H1 (cell line): ENCODE measurements around the gene LRRC26.
A peak's percentile ranks its signal among the peaks of the same experiment; 100 is the strongest.

Experiments
- EZH2 ChIP-seq: fragments of 200-600 bp; sonication (generic); IDR thresholded peaks from 2 replicates; pipeline ENCODE4 v1.7.1; 2012; ENCODE audit warnings: low read depth, mild to moderate bottlenecking, moderate library complexity, low read length, inconsistent platforms; ENCODE audit not compliant: severe bottlenecking
- HDAC2 ChIP-seq, 2 experiments: fragments of 300-600 bp in 1 of 2; sonication (generic) in 1 of 2; IDR thresholded peaks; 2 replicates each; pipeline ENCODE4 v1.6.1; 2011 to 2012; ENCODE audit warnings: low read depth in 2 of 2, low read length in 2 of 2, mild to moderate bottlenecking in 2 of 2, moderate library complexity in 2 of 2, borderline replicate concordance in 1 of 2, inconsistent platforms in 1 of 2
- JUN ChIP-seq: IDR thresholded peaks from 2 replicates; pipeline ENCODE4 v1.6.1; 2011; ENCODE audit warnings: low read depth, mild to moderate bottlenecking, improper control_type of control experiment, low read length
- JUND ChIP-seq: IDR thresholded peaks from 2 replicates; pipeline ENCODE4 v1.6.1; 2011; ENCODE audit warnings: mild to moderate bottlenecking, improper control_type of control experiment, low read length
- NRF1 ChIP-seq: IDR thresholded peaks from 2 replicates; pipeline ENCODE4 v1.6.1; 2011; ENCODE audit warnings: mild to moderate bottlenecking, low read depth, low read length, improper control_type of control experiment
- POLR2A ChIP-seq, 2 experiments: IDR thresholded peaks; 1 replicate in 1 of 2; 2 replicates in 1 of 2; pipeline ENCODE4 v1.6.1; 2011; ENCODE audit warnings: low read depth in 2 of 2, low read length in 2 of 2, mild to moderate bottlenecking in 2 of 2; ENCODE audit errors: control extremely low read depth in 1 of 2
- RAD21 ChIP-seq, 2 experiments: IDR thresholded peaks in 1 of 2; conservative IDR thresholded peaks in 1 of 2; 2 replicates each; pipeline ENCODE4 v1.6.1; 2011; ENCODE audit warnings: low read depth in 2 of 2, low read length in 2 of 2, improper control_type of control experiment in 1 of 2, inconsistent platforms in 1 of 2, mild to moderate bottlenecking in 1 of 2, moderate library complexity in 1 of 2
- RFX5 ChIP-seq: IDR thresholded peaks from 2 replicates; pipeline ENCODE4 v1.6.1; 2011; ENCODE audit warnings: low read depth, low read length, improper control_type of control experiment, borderline replicate concordance
- SAP30 ChIP-seq: fragments of 300-600 bp; sonication (generic); IDR thresholded peaks from 2 replicates; pipeline ENCODE4 v1.7.1; 2012; ENCODE audit warnings: low read length, moderate library complexity, mild to moderate bottlenecking, inconsistent platforms; ENCODE audit not compliant: insufficient read depth, insufficient replicate concordance
- YY1 ChIP-seq: IDR thresholded peaks from 2 replicates; pipeline ENCODE4 v1.6.1; 2011; ENCODE audit warnings: low read depth, mild to moderate bottlenecking, low read length
- TF ChIP-seq, protein P1 (sequence below), 3 experiments: IDR thresholded peaks; 1 replicate in 2 of 3; 2 replicates in 1 of 3; pipeline versions ENCODE4 v1.5.1 to v1.6.1; 2011; ENCODE audit warnings: low read length in 3 of 3, mild to moderate bottlenecking in 3 of 3, inconsistent platforms in 2 of 3, low read depth in 1 of 3, moderate library complexity in 1 of 3; ENCODE audit not compliant: insufficient read depth in 1 of 3; ENCODE audit errors: control extremely low read depth in 1 of 3

DNA sequence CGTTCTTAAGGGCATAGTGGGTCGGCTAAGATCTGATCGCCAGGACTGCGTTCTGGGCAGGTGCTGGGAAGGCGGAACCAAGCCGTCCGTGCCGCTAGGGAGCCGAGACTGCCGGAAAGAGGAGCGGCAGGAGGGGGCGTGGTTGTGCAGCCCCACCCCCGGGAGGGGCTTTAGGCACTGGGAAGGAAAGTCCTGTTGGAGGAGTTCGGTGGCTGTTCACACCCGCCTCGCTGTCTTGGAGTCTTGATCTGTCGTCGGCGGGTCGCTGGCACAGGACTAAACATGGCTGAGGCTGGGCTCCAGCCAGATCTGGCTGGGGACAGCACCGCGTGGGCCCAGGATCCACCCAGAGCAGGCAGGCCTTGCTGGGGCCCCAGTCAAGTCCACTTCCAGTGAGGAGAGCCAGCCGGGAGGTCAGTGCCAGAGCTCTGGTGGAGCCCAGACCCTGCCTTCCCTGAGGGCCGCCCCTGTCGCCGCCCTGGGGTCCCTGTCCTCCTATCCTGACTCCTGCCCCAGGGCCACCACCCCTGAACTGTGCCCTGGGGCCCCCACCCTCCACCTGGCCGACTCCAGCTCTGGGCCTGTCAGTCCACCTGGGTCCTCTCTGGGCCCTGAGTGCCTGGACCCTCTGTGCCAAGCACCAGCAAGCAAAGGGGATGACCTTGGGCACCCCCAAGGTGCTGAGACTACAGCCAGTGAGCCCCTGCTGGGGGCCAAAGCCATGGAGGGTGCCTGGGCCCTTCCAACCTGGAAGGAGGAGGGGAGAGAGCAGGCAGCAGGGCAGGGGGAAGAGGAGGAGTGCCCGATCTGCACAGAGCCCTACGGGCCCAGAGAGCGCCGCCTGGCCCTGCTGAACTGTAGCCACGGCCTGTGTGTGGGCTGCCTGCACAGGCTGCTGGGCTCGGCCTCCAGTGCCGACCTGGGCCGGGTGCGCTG is 47.7 kb upstream of the LRRC26 start:
- TF ChIP-seq, protein P1, sequence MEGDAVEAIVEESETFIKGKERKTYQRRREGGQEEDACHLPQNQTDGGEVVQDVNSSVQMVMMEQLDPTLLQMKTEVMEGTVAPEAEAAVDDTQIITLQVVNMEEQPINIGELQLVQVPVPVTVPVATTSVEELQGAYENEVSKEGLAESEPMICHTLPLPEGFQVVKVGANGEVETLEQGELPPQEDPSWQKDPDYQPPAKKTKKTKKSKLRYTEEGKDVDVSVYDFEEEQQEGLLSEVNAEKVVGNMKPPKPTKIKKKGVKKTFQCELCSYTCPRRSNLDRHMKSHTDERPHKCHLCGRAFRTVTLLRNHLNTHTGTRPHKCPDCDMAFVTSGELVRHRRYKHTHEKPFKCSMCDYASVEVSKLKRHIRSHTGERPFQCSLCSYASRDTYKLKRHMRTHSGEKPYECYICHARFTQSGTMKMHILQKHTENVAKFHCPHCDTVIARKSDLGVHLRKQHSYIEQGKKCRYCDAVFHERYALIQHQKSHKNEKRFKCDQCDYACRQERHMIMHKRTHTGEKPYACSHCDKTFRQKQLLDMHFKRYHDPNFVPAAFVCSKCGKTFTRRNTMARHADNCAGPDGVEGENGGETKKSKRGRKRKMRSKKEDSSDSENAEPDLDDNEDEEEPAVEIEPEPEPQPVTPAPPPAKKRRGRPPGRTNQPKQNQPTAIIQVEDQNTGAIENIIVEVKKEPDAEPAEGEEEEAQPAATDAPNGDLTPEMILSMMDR (IDR thresholded peaks at IDR 0.05; ENCODE audit: control extremely low read depth in 1 of 3, insufficient read depth in 1 of 3, low read depth in 1 of 3, low read length in 3 of 3): peak in 1 of 3 experiments; percentile 1; a peak in 1 of 4 replicates
- TF ChIP-seq NRF1 (no peak), POLR2A (IDR thresholded peaks at IDR 0.05; ENCODE audit: control extremely low read depth in 1 of 2, low read depth in 2 of 2, low read length in 2 of 2) (peak in 1 of 2 experiments; percentile 37; a peak in 1 of 3 replicates), JUN (no peak), EZH2 (no peak), RAD21 (IDR thresholded peaks at IDR 0.05 in 1 of 2, conservative IDR thresholded peaks at IDR 0.05 in 1 of 2; ENCODE audit: low read depth in 2 of 2, low read length in 2 of 2) (no peak), RFX5 (no peak), HDAC2 (IDR thresholded peaks at IDR 0.05; ENCODE audit: borderline replicate concordance in 1 of 2, low read depth in 2 of 2, low read length in 2 of 2) (no peak), JUND (no peak), SAP30 (no peak), YY1 (no peak)
